Cerebellar cortex (tissue), 1 donor: ENCODE measurements around the gene MUSTN1.

Source experiments
- DNase-seq: peaks from one replicate; pipeline ENCODE4 v3.0.0-alpha.2; 2015; ENCODE audit warnings: low spot score

Gene MUSTN1

GRCh38 chr3:52801839-52802238 lies 33.0 kb downstream of the MUSTN1 start:
- no peak for DNase-seq

DNA sequence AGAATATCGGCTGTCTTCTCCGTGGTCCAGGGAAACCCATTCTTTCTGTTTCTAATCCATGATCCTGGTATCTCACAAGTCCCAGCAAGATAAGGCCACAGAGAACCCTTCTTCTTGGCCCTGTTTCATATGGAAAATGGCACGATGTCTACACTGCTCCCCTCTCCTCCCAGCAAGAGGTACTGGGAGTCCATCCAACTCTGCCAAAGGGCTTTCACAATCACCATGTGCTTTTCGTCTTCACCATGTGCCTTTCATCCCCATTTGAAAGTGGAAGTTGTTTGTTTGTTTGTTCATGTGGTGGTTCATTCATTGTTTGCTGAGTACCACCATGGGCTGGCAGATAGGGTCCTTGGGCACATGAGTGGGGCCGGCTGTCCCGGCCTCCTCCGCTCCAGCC lies 34.7 kb downstream of the MUSTN1 start:
- no peak for DNase-seq

DNA sequence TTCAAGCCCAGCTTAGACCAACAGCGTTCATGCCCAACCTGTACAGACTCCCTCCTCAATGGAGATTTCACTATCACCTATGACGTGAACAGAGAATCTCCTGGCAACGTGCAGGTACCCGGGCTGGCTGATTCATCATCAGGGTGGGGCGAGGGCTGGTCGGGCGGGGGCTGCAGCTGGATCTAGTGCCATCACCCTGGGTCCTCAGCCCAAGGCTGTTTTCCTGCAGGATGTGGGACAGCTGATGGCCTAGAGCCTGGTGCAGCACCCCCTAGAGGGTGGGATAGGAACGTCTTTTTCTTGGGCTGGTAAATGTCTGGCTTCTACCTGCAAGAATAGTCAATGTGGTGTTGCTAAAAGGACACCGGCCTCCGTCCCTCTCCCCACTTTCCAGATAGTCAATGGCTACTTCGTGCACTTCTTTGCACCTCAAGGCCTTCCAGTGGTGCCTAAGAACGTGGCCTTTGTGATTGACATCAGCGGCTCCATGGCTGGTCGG lies 35.8 kb downstream of the MUSTN1 start:
- peak; percentile 25 for DNase-seq

- no peak for DNase-seq
Observed at GRCh38 chr3:52798376-52798977, 36.3 kb downstream of the MUSTN1 start.

- DNase-seq: no peak
Observed at GRCh38 chr3:52796411-52796810, 38.4 kb downstream of the MUSTN1 start.

- no peak for DNase-seq
Observed at GRCh38 chr3:52795298-52795900, 39.4 kb downstream of the MUSTN1 start.

- no peak for DNase-seq
Observed at GRCh38 chr3:52794612-52795099, 40.2 kb downstream of the MUSTN1 start, which contains the start of gene ITIH3. TSS of gene ITIH3 (plus strand) at chr3:52794796. CDS start at chr3:52794804, 8 bp downstream.

DNA sequence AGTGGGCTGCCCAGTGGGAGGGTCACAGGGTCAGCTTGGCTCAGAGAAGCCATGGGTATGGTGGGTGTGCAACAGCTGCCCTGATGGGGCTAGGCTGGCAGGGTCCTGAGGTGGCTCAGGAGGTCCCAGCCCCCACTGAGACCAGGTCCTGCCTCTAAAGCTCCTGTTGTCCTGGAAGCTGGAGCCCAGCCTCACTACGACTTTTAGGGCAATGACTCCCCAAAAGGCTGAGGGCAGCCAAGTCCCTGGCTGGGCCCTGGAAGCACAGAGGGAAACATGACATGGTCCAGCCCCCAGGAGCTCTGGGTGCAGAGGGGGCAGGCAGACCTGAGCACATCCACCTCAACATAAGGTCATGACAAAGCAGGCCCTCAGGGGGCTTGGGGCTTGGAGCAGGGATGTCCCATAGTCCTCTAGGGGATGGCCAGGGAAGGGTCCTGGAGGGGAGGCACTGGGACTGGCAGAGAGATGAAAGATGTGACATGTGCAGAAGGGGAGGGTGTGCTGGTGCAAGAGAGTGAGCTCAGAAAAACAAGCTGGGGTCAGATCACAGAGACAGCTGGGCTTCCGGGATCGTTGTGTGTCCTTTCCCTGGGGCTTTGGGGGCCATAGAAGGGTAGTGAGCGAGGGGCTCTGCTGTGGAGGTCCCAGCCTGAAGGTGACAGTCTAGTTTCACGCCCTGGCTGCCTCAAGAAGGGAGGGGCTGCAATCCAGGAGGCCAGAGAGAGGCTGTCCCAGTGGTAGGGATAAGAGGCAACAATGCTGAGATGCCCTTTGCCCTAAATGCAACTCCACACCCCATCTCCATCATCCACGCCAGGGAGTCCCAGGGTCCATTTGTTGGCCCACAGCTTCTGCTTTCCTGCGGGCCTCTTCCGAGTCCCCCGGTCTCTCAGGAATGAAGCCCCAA lies 40.9 kb downstream of the MUSTN1 start:
- no peak for DNase-seq

DNA sequence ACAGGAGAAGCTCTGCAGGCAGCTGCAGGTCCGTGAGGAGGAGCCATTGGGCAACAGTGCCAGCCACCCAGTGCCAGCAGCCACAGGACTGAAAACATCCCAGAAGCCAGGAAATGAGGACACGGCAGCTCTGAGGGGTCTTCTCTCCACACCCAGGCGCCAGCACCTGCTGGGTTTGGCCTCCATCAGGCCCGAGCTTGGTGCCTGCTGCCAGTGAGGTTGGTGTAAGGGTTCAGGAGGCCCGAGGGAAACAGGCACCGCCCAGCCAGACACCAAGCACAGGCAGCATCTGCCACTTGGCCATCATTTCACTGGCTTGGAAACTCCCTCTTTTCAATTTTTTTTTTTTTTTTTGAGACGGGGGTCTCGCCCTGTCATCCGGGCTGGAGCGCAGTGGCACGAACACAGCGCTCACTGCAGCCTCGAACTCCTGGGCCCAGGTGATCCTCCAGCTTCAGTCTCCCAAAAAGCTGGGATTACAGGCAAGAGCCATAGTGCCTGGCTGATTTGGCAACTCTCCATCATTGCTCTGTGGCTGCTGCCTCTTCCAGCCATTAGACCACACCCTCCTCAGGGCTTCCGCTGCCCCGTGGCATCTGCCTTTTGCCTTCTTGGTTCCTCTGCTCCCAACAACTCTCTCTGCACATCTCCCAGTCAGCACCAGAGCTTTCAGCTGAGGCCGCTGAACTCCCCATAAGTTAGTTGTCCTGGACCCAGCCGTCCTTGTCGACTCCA lies 41.7 kb downstream of the MUSTN1 start:
- peak; percentile 13 for DNase-seq

- DNase-seq: no peak
Observed at GRCh38 chr3:52792413-52792812, 42.4 kb downstream of the MUSTN1 start.

DNA sequence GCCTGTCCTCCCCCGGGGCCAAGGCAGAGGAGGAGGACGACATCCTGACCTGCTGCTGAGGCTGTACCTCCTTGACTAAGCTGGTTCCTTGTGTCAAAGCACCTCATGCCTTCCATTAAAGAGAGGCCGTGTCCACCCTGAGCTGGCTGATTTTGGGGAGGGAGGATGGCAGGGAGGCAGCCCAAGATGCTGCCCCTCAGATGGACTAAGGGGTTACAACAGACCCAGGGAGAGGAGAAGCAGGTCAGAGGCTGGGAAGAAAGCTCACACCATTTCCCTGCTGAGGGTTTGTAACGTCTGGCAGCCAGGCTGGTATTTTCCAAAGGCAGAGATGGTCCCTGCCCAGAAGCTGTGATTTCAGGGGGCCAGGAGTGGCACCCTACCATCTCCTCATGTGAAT lies 42.9 kb downstream of the MUSTN1 start:
- DNase-seq: no peak

DNA sequence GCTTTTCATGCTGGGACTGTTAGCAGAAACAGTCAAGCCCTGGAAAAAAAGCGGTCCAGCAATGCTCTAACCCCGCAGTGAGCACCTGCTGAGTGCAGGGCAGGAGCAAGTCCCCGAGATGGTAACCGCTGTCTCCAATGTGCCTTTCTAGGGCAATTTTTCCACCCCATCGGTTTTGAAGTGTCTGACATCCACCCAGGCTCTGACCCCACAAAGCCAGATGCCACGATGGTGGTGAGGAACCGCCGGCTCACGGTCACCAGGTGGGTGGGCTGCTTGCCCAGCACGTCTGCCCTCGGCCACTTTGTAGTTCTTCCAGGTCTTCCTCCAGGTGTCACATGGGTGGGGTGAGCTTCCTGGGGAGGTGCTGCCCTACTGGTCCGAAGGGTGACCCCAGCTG lies 43.5 kb downstream of the MUSTN1 start:
- DNase-seq: no peak

GRCh38 chr3:52790741-52791140 lies 44.1 kb downstream of the MUSTN1 start:
- no peak for DNase-seq

GRCh38 chr3:52790337-52790736 lies 44.5 kb downstream of the MUSTN1 start:
- DNase-seq: no peak

GRCh38 chr3:52789746-52790040 lies 45.1 kb downstream of the MUSTN1 start:
- DNase-seq: no peak

DNA sequence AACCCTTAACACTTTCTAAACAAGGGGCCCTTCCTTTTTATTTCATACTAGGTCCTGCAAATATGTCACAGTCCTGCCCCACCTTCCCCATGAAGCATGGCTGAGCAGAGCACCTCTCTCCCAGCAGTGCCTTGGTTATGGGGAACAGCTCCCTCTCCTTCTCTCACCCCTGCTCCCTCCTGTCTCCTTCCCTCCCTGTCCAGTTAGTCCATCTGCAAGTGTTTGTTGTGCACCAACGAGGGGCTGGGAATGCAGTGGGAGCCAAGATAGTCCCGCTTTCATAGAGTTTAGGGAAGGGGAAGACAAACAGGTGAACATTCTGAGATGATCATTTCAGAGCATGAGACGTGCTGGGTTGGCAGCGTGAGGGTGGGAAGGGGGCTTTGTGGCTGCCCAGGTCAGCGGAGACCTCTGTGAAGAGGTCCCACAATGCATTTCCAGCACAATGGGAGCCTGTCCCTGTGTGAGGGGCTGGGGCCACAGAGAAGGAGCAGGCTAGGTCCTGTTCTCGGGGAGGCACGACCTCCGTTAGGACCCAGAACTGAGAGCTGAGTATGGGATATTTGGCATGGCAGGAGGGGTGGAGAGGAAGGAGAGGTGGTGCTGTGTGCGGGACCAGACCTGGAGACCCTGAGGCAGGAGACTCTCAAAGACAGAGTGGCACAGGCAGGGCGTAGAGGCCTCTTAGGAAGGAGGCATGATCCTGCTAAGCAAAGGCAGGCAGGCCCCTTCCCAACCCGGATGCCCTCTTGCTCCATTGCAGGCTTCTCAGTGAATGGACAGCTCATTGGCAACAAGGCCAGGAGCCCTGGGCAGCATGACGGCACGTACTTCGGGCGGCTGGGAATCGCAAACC lies 45.7 kb downstream of the MUSTN1 start:
- DNase-seq: no peak

DNA sequence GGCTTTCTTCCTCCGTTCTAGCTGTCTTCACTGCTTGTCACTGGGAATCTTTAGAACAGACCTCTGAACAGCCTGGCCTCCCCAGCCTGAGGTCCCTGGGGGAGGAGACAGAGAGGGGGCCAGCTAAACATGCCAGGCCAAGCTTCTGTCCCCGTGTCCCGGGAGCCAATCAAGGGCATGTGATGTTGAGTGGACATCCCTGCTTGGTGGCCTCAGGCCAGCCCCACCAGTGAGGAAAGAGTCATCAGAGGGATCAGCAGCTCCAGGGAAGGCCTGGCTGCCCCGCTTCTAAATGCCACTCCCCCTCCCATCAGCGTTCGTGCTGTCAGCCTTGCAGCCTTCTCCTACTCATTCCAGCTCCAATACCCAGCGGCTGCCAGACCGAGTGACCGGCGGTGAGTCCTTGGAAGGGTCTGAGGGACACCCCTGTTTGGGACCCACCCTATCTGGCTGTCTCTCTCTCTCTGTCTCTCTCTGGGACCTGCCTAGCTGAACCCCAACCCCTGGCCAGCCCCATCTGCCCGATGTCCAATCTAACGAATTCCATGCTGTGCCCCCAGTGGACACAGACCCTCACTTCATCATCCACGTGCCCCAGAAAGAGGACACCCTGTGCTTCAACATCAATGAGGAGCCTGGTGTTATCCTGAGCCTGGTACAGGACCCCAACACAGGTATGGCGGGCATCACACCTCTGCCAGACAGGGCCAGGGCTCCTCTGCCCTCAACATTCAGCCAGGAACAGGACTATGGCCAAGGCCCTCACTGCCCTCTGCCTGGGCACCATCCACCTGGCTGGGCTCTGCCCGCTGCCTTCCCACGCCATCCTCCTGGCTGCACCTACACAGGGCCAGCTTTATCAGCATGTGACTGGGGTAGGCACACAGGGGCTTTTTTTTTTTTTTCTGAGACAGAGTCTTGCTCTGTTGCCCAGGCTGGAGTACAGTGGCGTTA lies 46.9 kb downstream of the MUSTN1 start:
- DNase-seq: no peak

GRCh38 chr3:52787246-52787645 lies 47.6 kb downstream of the MUSTN1 start:
- no peak for DNase-seq

DNA sequence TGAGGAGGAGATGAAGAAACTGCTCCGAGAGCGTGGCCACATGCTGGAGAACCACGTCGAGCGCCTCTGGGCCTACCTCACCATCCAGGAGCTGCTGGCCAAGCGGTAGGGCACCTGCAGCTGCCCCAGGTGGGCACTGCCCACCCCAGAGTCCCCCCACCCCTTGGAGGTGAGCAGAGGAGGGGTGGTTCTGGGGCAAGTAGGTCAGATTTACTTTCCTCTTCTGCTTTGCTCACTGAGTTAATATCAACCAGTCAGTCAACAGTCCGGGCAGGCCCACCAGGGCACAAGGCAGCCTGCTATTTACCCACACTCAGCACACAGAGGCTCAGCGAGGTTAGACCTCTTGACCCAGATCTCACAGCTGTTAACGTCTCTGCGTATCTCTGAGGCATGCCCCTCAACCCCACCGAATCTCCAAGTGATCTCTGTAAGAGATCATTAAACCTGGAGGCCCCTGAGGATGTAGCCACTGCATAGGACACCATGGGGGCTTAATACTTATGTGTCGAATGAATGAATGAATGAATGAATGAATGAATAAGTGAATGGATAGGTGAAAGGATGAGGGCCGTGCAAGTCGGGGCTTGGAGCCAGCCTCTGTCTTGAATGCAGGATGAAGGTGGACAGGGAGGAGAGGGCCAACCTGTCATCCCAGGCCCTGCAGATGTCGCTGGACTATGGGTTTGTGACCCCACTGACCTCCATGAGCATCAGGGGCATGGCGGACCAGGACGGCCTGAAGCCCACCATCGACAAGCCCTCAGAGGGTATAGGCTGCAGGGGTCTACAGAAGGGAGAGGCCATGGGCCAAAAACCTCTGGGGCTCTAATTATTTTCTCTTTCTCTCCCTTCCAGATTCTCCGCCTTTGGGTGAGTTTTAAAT lies 48.2 kb downstream of the MUSTN1 start:
- DNase-seq: no peak
